ENCODE data around the gene CFAP54. TPM values are rescaled to one million over a fixed set of nuclear protein-coding genes. Genes with fewer than 3 reads are reported as not detected.

The CFAP54 gene
- total RNA-seq, 4 donors from 2014 or later: 0.16 TPM; not detected in 3

DNA sequence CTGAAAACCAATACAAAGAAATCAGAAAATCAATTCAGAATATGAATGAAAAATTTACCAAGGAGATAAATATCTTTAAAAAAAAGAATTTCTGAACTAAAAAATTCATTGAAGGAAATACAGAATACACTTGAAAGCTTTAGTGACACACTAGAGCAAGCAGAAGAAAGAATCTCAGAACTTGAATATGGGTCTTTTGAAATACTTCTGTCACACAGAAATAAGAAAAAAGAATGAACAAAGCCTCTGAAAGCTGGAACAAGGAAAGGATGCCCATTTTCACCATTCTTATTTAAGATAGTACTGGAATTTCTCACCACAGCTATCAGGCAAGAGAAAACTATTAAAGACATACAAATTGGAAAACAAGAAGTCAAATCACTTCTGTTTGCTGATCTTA, 314.6 kb downstream of the CFAP54 start:
- no peak for DNase-seq (ENCODE audit: low spot score in 2 of 2)
- TF ChIP-seq POLR2AphosphoS5 (IDR thresholded peaks at IDR 0.05) (no peak), POLR2A (IDR thresholded peaks at IDR 0.05) (no peak), EP300 (IDR thresholded peaks at IDR 0.05) (no peak)
- TF ChIP-seq, protein P1, sequence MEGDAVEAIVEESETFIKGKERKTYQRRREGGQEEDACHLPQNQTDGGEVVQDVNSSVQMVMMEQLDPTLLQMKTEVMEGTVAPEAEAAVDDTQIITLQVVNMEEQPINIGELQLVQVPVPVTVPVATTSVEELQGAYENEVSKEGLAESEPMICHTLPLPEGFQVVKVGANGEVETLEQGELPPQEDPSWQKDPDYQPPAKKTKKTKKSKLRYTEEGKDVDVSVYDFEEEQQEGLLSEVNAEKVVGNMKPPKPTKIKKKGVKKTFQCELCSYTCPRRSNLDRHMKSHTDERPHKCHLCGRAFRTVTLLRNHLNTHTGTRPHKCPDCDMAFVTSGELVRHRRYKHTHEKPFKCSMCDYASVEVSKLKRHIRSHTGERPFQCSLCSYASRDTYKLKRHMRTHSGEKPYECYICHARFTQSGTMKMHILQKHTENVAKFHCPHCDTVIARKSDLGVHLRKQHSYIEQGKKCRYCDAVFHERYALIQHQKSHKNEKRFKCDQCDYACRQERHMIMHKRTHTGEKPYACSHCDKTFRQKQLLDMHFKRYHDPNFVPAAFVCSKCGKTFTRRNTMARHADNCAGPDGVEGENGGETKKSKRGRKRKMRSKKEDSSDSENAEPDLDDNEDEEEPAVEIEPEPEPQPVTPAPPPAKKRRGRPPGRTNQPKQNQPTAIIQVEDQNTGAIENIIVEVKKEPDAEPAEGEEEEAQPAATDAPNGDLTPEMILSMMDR (IDR thresholded peaks at IDR 0.05): no peak
- Histone ChIP-seq H3K9me3 (peaks cover 17% of the 10 kb centered on the region), H3K27ac (no peak overlapping the region), H3K4me1 (no peaks in the 10 kb centered on the region), H3K36me3 (no peaks in the 10 kb centered on the region), H3K27me3 (no peaks in the 10 kb centered on the region), H3K4me3 (no peak overlapping the region)

DNA sequence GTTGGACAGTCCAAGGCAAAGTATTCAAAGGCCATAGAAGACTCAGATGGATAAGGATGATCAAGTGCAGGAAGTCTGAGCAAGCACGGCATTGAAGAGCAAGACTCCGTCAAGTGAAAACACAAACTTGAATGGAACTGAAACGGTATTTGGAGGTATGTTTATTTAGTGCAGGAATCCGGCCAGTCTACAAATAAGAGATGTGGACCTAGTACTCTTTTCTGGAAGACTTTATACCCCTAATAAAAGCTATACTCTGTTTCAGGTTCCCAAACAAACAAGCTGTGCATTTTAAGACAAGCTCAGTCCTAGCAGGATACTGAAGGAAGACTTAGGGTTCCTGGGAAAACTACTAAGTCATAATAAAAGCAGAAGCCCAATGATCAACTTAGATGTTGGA, 316.9 kb downstream of the CFAP54 start:
- TF ChIP-seq EP300 (IDR thresholded peaks at IDR 0.05) (no peak), POLR2AphosphoS5 (IDR thresholded peaks at IDR 0.05) (no peak)
- TF ChIP-seq, protein P1 (IDR thresholded peaks at IDR 0.05): no peak

DNA sequence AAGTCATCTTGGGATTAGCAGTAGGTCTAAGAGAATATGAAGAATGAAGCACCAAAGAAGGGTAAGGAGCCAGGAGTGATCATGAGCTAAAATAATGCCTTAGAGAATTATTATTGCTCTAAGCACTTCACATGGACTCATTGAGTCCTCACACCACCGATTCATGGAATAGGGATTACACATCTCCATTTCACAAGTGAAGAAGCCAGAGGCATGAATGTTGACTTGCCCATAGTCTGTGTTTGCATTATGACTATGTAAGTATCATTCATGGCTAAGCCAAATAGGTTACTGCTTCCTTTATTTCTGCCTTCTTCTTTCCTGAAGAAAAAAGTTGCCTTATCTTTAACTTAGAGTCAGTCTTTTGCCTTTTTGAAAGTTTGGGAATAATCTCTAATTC, 318.4 kb downstream of the CFAP54 start:
- no peaks in the 10 kb centered on the region for H3K36me3 ChIP-seq
- no peaks in the 10 kb centered on the region for H3K27me3 ChIP-seq
- no peaks in the 10 kb centered on the region for H3K4me1 ChIP-seq
- no peak overlapping the region for H3K27ac ChIP-seq
- TF ChIP-seq POLR2A (IDR thresholded peaks at IDR 0.05) (no peak), EP300 (IDR thresholded peaks at IDR 0.05) (no peak), POLR2AphosphoS5 (IDR thresholded peaks at IDR 0.05) (no peak)
- TF ChIP-seq, protein P1 (IDR thresholded peaks at IDR 0.05): no peak
- DNase-seq (ENCODE audit: low spot score in 2 of 2): no peak
- H3K9me3 ChIP-seq: peaks cover 17% of the 10 kb centered on the region
- H3K4me3 ChIP-seq: no peak overlapping the region
- 71% methylated on average over 1 of the region's 1 CpG for WGBS

More for the DNA sequence above, 316.9 kb downstream of the CFAP54 start:
- no peaks in the 10 kb centered on the region for H3K36me3 ChIP-seq
- H3K9me3 ChIP-seq: peaks cover 17% of the 10 kb centered on the region
- no peak overlapping the region for H3K27ac ChIP-seq
- H3K27me3 ChIP-seq: no peaks in the 10 kb centered on the region
- WGBS: 90% methylated on average over 4 of the region's 4 CpGs
- no peak overlapping the region for H3K4me3 ChIP-seq
- H3K4me1 ChIP-seq: no peaks in the 10 kb centered on the region
- no peak for DNase-seq (ENCODE audit: low spot score in 2 of 2)

DNA sequence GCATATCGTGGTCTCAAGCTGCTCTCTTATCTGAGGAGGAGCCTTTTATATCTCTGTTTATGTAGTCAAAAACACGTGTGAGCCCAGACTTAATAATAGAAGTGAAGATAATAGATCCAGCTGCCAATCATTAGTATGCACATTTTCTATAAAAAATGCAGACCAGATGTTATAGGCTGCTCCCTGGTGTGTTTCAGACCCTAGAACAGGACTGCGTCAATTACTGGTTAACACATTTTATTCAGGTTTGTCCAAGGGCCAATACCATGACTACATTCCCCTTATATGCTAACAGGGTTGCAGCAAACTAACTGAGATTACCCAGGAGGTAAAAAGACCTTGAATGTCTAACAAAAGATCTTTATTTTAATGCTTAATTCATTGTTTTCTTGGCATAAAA, 319.2 kb downstream of the CFAP54 start:
- TF ChIP-seq EP300 (IDR thresholded peaks at IDR 0.05) (no peak), POLR2AphosphoS5 (IDR thresholded peaks at IDR 0.05) (no peak), POLR2A (IDR thresholded peaks at IDR 0.05) (no peak)
- TF ChIP-seq, protein P1 (IDR thresholded peaks at IDR 0.05): no peak
- Histone ChIP-seq H3K9me3 (peaks cover 15% of the 10 kb centered on the region), H3K36me3 (no peaks in the 10 kb centered on the region), H3K27ac (no peak overlapping the region), H3K27me3 (no peaks in the 10 kb centered on the region), H3K4me3 (no peak overlapping the region), H3K4me1 (no peaks in the 10 kb centered on the region)
- DNase-seq (ENCODE audit: low spot score in 2 of 2): no peak
- 59% methylated on average over 3 of the region's 3 CpGs for WGBS

DNA sequence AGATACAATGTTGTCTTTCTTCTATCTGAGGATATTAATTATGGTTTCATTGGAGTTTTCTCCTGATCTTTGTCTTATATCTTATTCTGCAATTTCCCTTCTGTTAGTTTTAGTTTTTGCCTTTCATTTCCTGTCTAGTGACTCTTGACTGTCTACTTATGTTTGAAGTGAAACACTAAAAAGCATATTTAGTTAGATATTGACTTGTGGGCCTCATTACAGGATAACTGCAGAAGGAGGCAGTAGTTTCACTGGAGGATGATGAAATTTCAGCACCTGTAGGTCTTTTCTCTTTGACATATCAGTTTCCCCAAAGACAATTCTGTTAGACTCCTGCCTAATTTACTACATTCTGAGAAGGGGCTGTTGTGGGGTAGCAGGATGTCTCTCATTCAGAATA, 320.1 kb downstream of the CFAP54 start:
- Histone ChIP-seq H3K9me3 (peaks cover 7% of the 10 kb centered on the region), H3K27ac (no peak overlapping the region), H3K27me3 (no peaks in the 10 kb centered on the region), H3K4me3 (no peak overlapping the region), H3K4me1 (no peaks in the 10 kb centered on the region), H3K36me3 (no peaks in the 10 kb centered on the region)
- TF ChIP-seq EP300 (IDR thresholded peaks at IDR 0.05) (no peak), POLR2AphosphoS5 (IDR thresholded peaks at IDR 0.05) (no peak), POLR2A (IDR thresholded peaks at IDR 0.05) (no peak)
- TF ChIP-seq, protein P1 (IDR thresholded peaks at IDR 0.05): no peak
- DNase-seq (ENCODE audit: low spot score in 2 of 2): no peak

Data from suprapubic skin (tissue), 4 donors.